ENCODE measurements around the gene TP53TG5.

DNA sequence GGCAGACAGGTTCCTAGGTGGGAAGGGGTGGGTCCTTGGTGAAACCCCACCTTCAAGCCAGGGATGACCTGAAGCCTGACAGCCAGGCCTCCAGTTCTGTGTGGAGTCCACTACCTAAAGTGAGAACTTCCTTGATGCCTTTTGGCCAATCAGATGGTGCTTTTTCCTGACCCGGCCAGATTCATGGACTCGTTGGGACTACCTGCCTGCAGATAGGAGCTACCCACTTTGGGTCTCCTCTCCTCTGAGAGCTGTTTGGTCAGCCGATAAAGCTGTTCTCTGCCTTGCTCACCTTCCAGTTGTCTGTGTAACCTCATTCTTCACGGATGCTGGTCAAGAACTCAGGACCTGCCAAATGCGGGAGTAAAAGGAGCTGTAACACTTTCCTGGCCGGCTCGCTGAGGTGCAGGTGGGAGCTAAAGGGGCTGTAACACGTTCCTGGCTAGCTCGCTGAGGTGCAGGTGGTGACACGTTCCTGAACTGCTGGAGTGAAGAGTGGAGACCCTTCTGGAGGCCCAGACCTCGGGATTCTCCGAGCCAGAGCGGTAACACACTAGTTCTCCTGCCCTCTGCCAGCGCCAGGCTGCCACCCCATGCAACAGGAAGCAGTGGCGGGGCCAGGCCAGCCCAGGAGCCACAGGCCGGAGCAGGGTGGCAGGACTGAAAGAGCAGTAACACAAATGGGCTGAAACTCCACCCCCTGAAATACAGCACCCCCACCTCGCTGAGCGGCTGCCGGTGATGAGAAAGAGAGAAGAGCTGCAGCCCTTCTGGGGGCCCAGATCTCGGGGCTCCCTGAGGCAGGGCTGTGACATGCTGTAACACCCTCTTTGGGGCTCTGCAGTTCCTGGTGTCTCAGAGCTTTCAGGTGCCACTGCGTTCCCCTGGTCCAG lies 16.3 kb upstream of the TP53TG5 start:
- TF ChIP-seq, protein P1, sequence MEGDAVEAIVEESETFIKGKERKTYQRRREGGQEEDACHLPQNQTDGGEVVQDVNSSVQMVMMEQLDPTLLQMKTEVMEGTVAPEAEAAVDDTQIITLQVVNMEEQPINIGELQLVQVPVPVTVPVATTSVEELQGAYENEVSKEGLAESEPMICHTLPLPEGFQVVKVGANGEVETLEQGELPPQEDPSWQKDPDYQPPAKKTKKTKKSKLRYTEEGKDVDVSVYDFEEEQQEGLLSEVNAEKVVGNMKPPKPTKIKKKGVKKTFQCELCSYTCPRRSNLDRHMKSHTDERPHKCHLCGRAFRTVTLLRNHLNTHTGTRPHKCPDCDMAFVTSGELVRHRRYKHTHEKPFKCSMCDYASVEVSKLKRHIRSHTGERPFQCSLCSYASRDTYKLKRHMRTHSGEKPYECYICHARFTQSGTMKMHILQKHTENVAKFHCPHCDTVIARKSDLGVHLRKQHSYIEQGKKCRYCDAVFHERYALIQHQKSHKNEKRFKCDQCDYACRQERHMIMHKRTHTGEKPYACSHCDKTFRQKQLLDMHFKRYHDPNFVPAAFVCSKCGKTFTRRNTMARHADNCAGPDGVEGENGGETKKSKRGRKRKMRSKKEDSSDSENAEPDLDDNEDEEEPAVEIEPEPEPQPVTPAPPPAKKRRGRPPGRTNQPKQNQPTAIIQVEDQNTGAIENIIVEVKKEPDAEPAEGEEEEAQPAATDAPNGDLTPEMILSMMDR (IDR thresholded peaks at IDR 0.05; ENCODE audit: borderline replicate concordance, extremely low read depth, low read length, poor library complexity, severe bottlenecking), result no peak
- TF ChIP-seq EZH2 (IDR thresholded peaks at IDR 0.05; ENCODE audit: borderline replicate concordance, low read depth, low read length, severe bottlenecking), result no peak

All from DND-41 (cell line).